ENCODE measurements around the gene UIMC1.

DNA sequence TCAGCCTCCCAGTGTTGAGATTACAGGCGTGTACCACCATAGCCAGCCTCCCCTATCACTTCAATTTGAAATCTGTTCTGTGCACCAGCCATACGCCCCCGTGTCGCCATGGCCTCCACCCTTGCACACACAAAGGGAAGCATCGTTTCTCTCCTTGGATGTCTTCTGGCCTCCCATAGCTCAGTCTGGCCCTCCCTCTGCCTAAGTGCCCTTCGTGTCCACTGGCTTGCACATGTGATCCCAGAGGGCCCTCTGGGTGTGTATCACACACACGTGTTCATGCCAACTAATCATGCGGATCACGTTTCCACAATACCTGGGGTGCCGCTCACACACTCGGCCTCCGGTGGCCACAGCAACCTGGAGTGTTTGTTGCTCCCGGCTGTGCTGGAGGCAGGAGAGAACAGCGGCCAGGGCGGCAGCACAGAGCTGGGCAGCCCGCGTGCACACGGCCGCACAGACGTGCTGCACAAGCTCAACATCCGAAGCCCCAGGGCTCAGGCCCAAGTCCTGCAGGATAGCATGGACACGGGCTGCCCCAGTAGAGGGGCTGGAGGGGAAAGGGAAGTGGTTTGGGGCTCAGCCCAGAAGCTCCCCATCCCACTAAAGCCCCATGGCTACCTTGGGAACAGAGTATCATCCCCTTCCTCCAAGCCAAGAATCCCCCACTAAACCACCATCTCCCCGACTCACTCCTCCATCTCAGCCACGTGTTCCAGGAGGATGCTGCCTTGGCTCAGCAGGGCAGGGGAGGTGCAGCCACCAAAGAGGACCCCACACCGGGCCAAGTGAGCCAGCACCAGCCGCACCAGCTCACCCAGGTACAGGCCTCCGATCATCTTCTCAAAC lies 118.3 kb downstream of the UIMC1 start:
- TF ChIP-seq, protein P1, sequence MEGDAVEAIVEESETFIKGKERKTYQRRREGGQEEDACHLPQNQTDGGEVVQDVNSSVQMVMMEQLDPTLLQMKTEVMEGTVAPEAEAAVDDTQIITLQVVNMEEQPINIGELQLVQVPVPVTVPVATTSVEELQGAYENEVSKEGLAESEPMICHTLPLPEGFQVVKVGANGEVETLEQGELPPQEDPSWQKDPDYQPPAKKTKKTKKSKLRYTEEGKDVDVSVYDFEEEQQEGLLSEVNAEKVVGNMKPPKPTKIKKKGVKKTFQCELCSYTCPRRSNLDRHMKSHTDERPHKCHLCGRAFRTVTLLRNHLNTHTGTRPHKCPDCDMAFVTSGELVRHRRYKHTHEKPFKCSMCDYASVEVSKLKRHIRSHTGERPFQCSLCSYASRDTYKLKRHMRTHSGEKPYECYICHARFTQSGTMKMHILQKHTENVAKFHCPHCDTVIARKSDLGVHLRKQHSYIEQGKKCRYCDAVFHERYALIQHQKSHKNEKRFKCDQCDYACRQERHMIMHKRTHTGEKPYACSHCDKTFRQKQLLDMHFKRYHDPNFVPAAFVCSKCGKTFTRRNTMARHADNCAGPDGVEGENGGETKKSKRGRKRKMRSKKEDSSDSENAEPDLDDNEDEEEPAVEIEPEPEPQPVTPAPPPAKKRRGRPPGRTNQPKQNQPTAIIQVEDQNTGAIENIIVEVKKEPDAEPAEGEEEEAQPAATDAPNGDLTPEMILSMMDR (IDR thresholded peaks at IDR 0.05; ENCODE audit: low read depth, low read length, poor library complexity, severe bottlenecking) = no peak
- no peak for TF ChIP-seq EZH2phosphoT487 (IDR thresholded peaks at IDR 0.05; ENCODE audit: borderline replicate concordance, low read length)
